GM10266 (cell line): ENCODE measurements around the gene KIF5B.
"Not testable (repeated sequence)": the region's sequence is repeated elsewhere in the genome, so short reads cannot be mapped to it uniquely, and the experiment has no call there.

Source experiments
- DNase-seq: peaks from one replicate; pipeline ENCODE4 v3.0.0; 2012; ENCODE audit errors: extremely low spot score
- CTCF ChIP-seq: IDR thresholded peaks from 2 replicates; pipeline ENCODE4 v1.5.1; 2012; ENCODE audit warnings: mild to moderate bottlenecking, low read depth; ENCODE audit not compliant: control insufficient read depth, insufficient read depth; ENCODE audit errors: missing control alignments

KIF5B gene

GRCh38 chr10:31999070-31999660 lies 57.1 kb downstream of the KIF5B start:
- TF ChIP-seq CTCF = no peak
- no peak for DNase-seq

GRCh38 chr10:31994926-31995325 lies 61.3 kb downstream of the KIF5B start:
- TF ChIP-seq CTCF = no peak
- no peak for DNase-seq

- TF ChIP-seq CTCF = no peak
- DNase-seq = no peak
Measured at GRCh38 chr10:31990937-31991336, 65.3 kb downstream of the KIF5B start.

GRCh38 chr10:31987786-31988185 lies 68.4 kb downstream of the KIF5B start:
- not testable (repeated sequence) for DNase-seq

- TF ChIP-seq CTCF = no peak
- DNase-seq = no peak
Measured at GRCh38 chr10:31982111-31982510, 74.1 kb downstream of the KIF5B start.

- no peak for TF ChIP-seq CTCF
- no peak for DNase-seq
Measured at GRCh38 chr10:31980471-31980870, 75.8 kb downstream of the KIF5B start.

- DNase-seq = not testable (repeated sequence)
Measured at GRCh38 chr10:31979071-31979470, 77.2 kb downstream of the KIF5B start.

GRCh38 chr10:31978156-31978483 lies 78.1 kb downstream of the KIF5B start:
- DNase-seq = no peak
- TF ChIP-seq CTCF = no peak
